Activated CD4-positive, alpha-beta T cell treated with anti-CD3 and anti-CD28 coated beads for 36 hours (primary cell): Measurements from ENCODE around the gene OAS3. TPM values are rescaled to one million over a fixed set of nuclear protein-coding genes. Genes with fewer than 3 reads are reported as not detected.
"Not testable (repeated sequence)": the region's sequence is repeated elsewhere in the genome, so short reads cannot be mapped to it uniquely, and the experiment has no call there.

Experiments used
- ATAC-seq: fragments of 200-7000 bp; cut with Tn5 transposase; one replicate; pipeline ENCODE4 v1.10.0; 2021; ENCODE audit warnings: mild to moderate bottlenecking, moderate library complexity
- CTCF ChIA-PET: fragments of 350-600 bp; sonication (Branson Sonifier 250); formaldehyde crosslinking; loops from one replicate; lab custom pipeline; 2021; ENCODE audit warnings: antibody characterized with exemption; lab: Charles Lee
- POLR2A ChIA-PET: fragments of 350-600 bp; sonication (Branson Sonifier 250); formaldehyde crosslinking; loops from one replicate; lab custom pipeline; 2021; ENCODE audit warnings: antibody characterized with exemption, inconsistent platforms; lab: Charles Lee
- DNase-seq: peaks from one replicate; pipeline ENCODE4 v3.0.0-alpha.2; 2020
- H3K27ac Mint-ChIP-seq: one replicate; pipeline ENCODE4 v1.8.0; 2021; ENCODE audit warnings: mixed read lengths
- H3K27me3 Mint-ChIP-seq: one replicate; pipeline ENCODE4 v1.8.0; 2021; ENCODE audit warnings: mixed read lengths
- H3K36me3 Mint-ChIP-seq: one replicate; pipeline ENCODE4 v1.8.0; 2021; ENCODE audit warnings: low read depth, mixed read lengths
- H3K4me1 Mint-ChIP-seq: one replicate; pipeline ENCODE4 v1.8.0; 2021; ENCODE audit warnings: mixed read lengths
- H3K4me3 Mint-ChIP-seq: one replicate; pipeline ENCODE4 v1.8.0; 2021; ENCODE audit warnings: mild to moderate bottlenecking, moderate library complexity, mixed read lengths
- H3K9me3 Mint-ChIP-seq: one replicate; pipeline ENCODE4 v1.8.0; 2021; ENCODE audit warnings: low read depth, mixed read lengths
- intact Hi-C, 2 experiments: fragments of 100-400 bp; cut with DNase I in 1 of 2; cut with micrococcal nuclease in 1 of 2; formaldehyde crosslinking; loops; one replicate each; pipeline versions ENCODE4 v1.14.2 to v1.15.1; 2022 to 2024; cut with DNase I, micrococcal nuclease
- total RNA-seq, 2 experiments: library from RNA; stranded (reverse); gene quantifications; one replicate each; pipeline ENCODE4 v1.2.3, GENCODE V29; 2021

The OAS3 gene
- total RNA-seq, 2 experiments from 2014 or later: 32.1 to 35.3 TPM

DNA sequence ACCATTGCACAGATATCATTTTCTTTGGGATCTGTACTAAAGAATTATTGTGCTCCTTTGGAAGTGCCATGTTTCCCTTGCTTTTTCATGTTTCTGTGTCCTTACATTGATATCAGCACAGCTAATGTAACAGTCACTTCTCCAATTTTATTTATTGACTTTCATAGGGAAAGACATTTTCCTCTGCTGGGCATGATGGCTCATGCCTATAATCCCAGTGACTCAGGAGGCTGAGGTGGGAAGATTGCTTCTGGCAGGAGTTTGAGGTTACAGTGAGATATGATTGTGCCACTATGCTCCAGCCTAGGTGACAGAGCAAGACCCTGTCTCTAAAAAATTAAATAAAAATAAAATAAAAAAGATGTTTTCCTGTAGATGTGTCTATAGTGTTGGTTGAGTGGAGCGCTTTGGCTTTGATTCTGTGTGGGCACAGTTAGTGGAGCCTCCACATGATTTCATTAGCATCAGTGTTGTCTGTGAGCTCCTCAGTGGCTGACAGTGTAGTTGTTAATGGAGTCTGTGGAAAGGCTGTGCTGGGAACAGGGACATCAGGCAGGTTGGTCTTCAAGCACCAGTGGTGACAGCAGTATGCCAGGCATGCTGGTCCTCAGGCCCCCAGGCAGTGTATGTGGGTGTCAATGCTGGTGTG lies 47.5 kb downstream of the OAS3 start:
- peak overlapping the region; percentile 52 for H3K27ac Mint-ChIP-seq
- CTCF ChIA-PET: interaction anchor here (2.1 kb wide), 1 partner anchor 7 kb away, joined by 14 read pairs; no protein-coding TSS in a partner anchor
- H3K9me3 Mint-ChIP-seq: peaks cover 29% of the 10 kb centered on the region
- peaks cover 94% of the 10 kb centered on the region for H3K36me3 Mint-ChIP-seq
- no peak overlapping the region for H3K4me3 Mint-ChIP-seq
- DNase-seq: no peak
- no peaks in the 10 kb centered on the region for H3K27me3 Mint-ChIP-seq
- intact Hi-C loops: loop anchor here in 1 of 2 experiments (2.0 kb wide), 1 partner anchor 349 kb away; the partner anchor contains the start of gene SLC8B1
- ATAC-seq: no peak
- POLR2A ChIA-PET: no interaction called here
- peaks cover 80% of the 10 kb centered on the region for H3K4me1 Mint-ChIP-seq

DNA sequence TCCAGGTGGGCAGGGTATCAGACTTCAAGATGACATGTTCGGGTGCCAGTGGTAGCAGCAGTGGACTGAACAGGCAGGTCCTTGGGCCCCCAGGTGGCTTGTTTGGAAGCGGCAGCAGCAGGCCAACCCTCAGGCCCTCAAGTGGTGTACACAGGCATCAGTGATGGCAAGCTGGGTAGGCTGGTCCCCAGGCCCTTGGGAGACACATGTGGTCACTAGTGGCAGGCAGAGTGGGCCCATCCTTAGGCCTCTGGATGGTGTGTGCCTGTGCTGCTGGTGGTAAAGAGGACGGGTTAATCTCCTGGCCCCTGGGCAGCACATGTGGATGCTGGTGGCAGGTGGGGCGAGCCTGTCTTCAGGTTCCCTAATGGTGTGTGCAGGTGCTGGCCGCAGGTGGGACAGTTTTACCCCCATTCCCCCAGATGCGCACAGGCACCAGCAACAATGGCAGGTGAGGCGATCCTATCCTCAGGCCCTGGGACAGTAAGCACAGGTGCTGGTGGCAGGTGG lies 48.1 kb downstream of the OAS3 start:
- CTCF ChIA-PET: no interaction called here
- intact Hi-C loops: no loop called here
- Mint-ChIP-seq H3K4me1 (peaks cover 74% of the 10 kb centered on the region), H3K27me3 (no peaks in the 10 kb centered on the region), H3K27ac (peak overlapping the region; percentile 49), H3K4me3 (no peak overlapping the region), H3K9me3 (peaks cover 29% of the 10 kb centered on the region), H3K36me3 (peaks cover 95% of the 10 kb centered on the region)
- ATAC-seq (no peak), DNase-seq (no peak)
- POLR2A ChIA-PET: no interaction called here

DNA sequence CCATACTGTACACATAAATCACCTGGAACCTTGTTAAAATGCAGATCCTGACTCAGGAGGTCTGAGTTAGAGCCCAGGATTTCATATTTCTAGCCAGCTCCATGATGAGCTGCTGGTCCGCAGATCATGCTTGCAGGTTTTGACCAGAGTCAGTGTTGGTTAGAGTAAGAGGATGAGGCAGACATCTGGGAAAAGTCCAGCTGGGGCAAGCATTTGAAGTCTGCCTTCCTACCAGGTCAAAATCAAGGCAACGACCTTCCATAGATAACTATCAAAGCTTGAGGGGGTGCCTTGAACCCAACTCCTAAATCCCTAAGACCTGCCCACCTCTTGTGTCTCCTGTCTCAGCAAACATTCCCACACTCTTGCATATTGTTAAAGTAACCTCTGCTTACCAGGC lies 49.3 kb downstream of the OAS3 start:
- Mint-ChIP-seq H3K4me3 (no peak overlapping the region), H3K36me3 (peaks cover 95% of the 10 kb centered on the region), H3K27ac (peak overlapping the region; percentile 84), H3K9me3 (peaks cover 20% of the 10 kb centered on the region), H3K4me1 (peaks cover 63% of the 10 kb centered on the region), H3K27me3 (no peaks in the 10 kb centered on the region)
- ChIA-PET CTCF (interaction anchor here (0.5 to 7.1 kb wide), 8 partner anchors 8 to 236 kb away, joined by 3 to 106 read pairs (median 3); partner anchors contain the start of gene OAS2), POLR2A (interaction anchor here (2.7 kb wide), 1 partner anchor 9 kb away, joined by 16 read pairs; the partner anchor contains the start of gene OAS2)
- no peak for DNase-seq
- ATAC-seq: no peak
- intact Hi-C loops: no loop called here

DNA sequence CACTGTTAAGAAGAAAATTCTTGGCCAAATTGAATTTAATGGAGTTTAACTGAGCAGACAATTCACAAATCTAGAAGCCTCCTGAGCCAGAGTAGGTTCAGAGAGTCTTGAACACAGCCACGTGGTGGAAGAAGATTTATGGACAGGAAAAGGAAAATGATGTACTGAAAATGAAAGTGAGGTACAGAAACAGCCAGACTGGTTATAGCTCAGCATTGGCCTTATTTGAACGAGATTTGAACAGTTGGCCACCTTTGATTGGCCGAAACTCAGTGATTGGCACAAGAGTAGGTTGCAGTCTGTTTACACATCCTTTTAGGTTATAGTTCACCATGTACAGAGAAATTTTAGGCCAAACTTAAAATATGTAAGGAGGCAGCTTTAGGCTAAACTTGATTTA lies 50.0 kb downstream of the OAS3 start:
- Mint-ChIP-seq H3K4me3 (no peak overlapping the region), H3K27me3 (no peaks in the 10 kb centered on the region), H3K4me1 (peaks cover 61% of the 10 kb centered on the region), H3K27ac (peak overlapping the region; percentile 84), H3K9me3 (peaks cover 20% of the 10 kb centered on the region), H3K36me3 (peaks cover 94% of the 10 kb centered on the region)
- ChIA-PET POLR2A (interaction anchor here (2.7 kb wide), 1 partner anchor 10 kb away, joined by 16 read pairs; the partner anchor contains the start of gene OAS2), CTCF (interaction anchor here (0.5 to 7.1 kb wide), 8 partner anchors 9 to 196 kb away, joined by 3 to 106 read pairs (median 4); partner anchors contain the start of gene OAS2)
- ATAC-seq: peak; percentile 72
- intact Hi-C loops: no loop called here
- peak; percentile 52 for DNase-seq

DNA sequence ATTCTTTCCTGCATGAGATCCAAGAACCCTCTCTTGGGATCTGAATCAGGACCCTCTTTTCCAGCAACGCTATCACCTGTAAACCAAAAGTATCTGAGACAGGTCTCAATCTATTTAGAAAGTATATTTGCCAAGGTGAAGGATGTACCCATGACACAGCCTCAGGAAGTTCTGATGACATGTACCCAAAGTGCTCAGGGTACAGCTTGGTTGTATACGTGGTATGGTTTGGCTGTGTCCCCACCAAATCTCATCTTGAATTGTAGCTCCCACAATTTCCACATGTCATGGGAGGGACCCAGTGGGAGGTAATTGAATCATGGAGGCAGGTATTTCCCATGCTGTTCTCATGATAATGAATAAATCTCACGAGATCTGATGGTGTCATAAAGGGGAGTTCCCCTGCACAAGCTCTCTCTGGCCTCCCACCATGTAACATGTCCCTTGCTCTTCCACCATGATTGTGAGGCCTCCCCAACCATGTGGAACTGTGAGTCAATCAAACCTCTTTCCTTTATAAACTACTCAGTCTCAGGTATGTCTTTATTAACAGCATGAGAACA lies 50.6 kb downstream of the OAS3 start:
- H3K4me3 Mint-ChIP-seq, H3K27me3 Mint-ChIP-seq, intact Hi-C loops: not testable (repeated sequence)
- Mint-ChIP-seq H3K9me3 (peaks cover 20% of the 10 kb centered on the region), H3K4me1 (peaks cover 57% of the 10 kb centered on the region), H3K36me3 (peaks cover 94% of the 10 kb centered on the region), H3K27ac (peak overlapping the region; percentile 84)
- ChIA-PET CTCF (interaction anchor here (0.7 to 7.1 kb wide), 6 partner anchors 10 to 185 kb away, joined by 3 to 106 read pairs (median 4); partner anchors contain the start of gene OAS2), POLR2A (interaction anchor here (2.7 kb wide), 1 partner anchor 10 kb away, joined by 16 read pairs; the partner anchor contains the start of gene OAS2)
- peak; percentile 42 for ATAC-seq
- DNase-seq: peak; percentile 27

DNA sequence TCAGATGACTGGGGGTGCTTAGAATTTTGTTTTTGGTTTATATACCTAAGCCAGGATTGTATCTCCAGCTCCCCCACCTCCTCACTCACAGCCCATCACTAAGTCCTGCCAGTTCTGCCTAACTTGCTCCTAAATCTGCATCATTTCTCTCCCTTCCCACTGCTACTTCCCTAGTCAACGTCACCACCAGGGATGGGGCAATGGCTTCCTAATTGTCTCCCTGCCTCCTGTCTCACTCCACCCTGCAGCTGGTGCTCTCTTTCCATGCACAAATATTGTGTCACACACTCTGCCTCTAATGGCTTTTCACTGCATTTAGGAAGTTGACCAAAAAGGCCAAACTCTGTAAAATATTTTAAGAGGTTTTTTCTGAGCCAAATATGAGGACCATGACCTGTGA lies 51.5 kb downstream of the OAS3 start:
- POLR2A ChIA-PET: no interaction called here

DNA sequence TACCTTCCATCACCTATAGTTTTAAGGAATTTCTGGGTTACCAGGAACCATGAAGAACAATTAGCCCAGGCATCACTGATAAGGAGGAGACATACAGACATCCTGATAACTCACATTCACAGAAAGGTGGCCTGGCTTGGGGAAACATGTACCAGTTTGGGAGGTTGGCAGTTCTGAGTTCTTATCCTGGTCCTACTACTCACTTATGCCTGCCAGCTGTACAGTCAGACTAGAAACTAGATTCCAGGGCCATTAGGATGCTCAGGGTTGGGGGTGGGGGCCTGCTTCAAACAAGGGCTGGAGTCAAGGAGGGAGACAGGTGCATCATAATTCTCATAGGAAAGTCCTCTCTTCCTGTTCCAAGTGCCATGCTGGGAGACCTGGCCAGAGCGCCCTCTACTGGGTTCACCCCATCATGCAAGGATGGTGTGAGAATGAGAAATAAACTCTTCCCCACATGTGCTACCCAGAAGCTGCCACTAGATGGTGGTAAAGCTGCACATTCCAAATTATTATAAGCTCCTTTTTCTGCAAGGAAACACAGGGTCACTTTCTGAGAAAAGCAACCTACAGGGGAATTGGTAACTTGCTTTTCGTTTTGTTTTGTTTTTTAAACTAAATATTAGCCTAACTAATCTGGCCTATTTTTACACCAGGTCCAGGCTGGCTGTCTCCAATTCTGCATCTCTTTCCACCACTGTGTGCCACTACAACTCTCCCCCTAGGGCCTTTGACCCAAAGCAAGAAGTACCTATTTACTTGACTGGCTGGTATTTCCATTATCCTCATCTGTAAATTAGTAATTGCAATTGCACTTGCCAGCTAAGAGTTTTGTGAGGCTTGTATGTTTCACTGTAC lies 54.5 kb downstream of the OAS3 start:
- Mint-ChIP-seq H3K9me3 (peaks cover 6% of the 10 kb centered on the region), H3K36me3 (peaks cover 90% of the 10 kb centered on the region), H3K27me3 (no peaks in the 10 kb centered on the region), H3K4me3 (no peak overlapping the region), H3K4me1 (peaks cover 23% of the 10 kb centered on the region), H3K27ac (no peak overlapping the region)
- ChIA-PET CTCF (interaction anchor here (0.6 to 7.1 kb wide), 52 partner anchors 8 to 506 kb away, joined by 3 to 106 read pairs (median 5); partner anchors contain the start of genes DDX54, OAS1, OAS2 and OAS3), POLR2A (interaction anchor here (1.3 kb wide), 1 partner anchor 14 kb away, joined by 4 read pairs; the partner anchor contains the start of gene OAS2)
- ATAC-seq (peak; percentile 63), DNase-seq (peak; percentile 82)
- intact Hi-C loops: loop anchor here (1.0 to 10.0 kb wide), 4 partner anchors 39 to 105 kb away; no protein-coding TSS in a partner anchor

More for the DNA sequence above, 51.5 kb downstream of the OAS3 start:
- H3K9me3 Mint-ChIP-seq: peaks cover 11% of the 10 kb centered on the region
- peaks cover 90% of the 10 kb centered on the region for H3K36me3 Mint-ChIP-seq
- H3K27ac Mint-ChIP-seq: peak overlapping the region; percentile 4
- CTCF ChIA-PET: interaction anchor here (1.0 to 7.1 kb wide), 5 partner anchors 11 to 184 kb away, joined by 3 to 106 read pairs (median 4); partner anchors contain the start of gene OAS2
- H3K4me3 Mint-ChIP-seq: no peak overlapping the region
- intact Hi-C loops: loop anchor here (5.0 to 10.0 kb wide), 3 partner anchors 88 to 107 kb away; no protein-coding TSS in a partner anchor
- no peak for ATAC-seq
- DNase-seq: no peak
- H3K4me1 Mint-ChIP-seq: peaks cover 48% of the 10 kb centered on the region
- no peaks in the 10 kb centered on the region for H3K27me3 Mint-ChIP-seq

DNA sequence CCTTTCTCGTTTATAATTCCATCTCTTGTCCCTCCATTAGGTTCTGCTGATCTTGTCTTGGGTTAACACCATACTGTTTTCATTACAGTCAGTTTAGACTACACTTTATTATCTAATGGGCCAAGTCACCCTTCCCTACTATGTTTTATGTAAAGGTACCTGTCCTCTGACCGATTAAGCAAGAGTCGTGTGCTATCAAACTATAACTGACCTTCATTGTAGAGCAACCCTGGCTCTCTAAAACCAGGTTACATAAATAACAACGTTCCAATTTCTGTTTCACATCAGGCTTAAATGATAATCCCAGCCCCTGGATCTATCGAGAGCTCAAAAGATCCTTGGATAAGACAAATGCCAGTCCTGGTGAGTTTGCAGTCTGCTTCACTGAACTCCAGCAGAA lies 56.7 kb downstream of the OAS3 start:
- no peak overlapping the region for H3K27ac Mint-ChIP-seq
- ATAC-seq: no peak

DNA sequence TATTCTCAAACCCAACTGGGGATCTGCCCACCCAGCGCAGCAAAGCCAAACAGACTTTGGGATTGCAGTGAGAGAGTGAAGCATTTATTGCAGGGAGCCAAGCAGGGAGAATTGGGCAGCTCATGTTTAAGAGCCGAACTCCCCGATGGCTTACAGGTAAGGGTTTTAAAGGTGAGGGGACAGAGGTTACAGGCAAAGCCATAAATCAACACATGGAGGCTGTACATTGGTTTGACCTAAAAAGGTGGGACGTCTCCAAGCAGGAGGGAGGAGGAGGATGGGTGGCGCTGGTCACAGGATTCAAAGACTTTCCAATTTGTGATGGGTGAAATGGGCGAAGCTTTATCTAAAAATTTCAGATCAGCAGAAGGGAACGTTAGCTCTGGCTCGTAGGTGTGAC lies 58.2 kb downstream of the OAS3 start:
- H3K9me3 Mint-ChIP-seq: peaks cover 4% of the 10 kb centered on the region
- peaks cover 7% of the 10 kb centered on the region for H3K4me1 Mint-ChIP-seq
- POLR2A ChIA-PET: no interaction called here
- H3K27ac Mint-ChIP-seq: no peak overlapping the region
- H3K27me3 Mint-ChIP-seq: no peaks in the 10 kb centered on the region
- no peak for DNase-seq
- intact Hi-C loops: loop anchor here in 1 of 2 experiments (10.0 kb wide), 1 partner anchor 98 kb away; no protein-coding TSS in a partner anchor
- H3K36me3 Mint-ChIP-seq: peaks cover 89% of the 10 kb centered on the region
- H3K4me3 Mint-ChIP-seq: no peak overlapping the region
- CTCF ChIA-PET: no interaction called here
- no peak for ATAC-seq

More for the DNA sequence above, 56.7 kb downstream of the OAS3 start:
- POLR2A ChIA-PET: no interaction called here
- DNase-seq: no peak
- H3K4me1 Mint-ChIP-seq: peaks cover 7% of the 10 kb centered on the region
- peaks cover 89% of the 10 kb centered on the region for H3K36me3 Mint-ChIP-seq
- H3K4me3 Mint-ChIP-seq: no peak overlapping the region
- H3K9me3 Mint-ChIP-seq: peaks cover 4% of the 10 kb centered on the region
- no peaks in the 10 kb centered on the region for H3K27me3 Mint-ChIP-seq
- CTCF ChIA-PET: no interaction called here
- intact Hi-C loops: loop anchor here in 1 of 2 experiments (10.0 kb wide), 1 partner anchor 100 kb away; no protein-coding TSS in a partner anchor

DNA sequence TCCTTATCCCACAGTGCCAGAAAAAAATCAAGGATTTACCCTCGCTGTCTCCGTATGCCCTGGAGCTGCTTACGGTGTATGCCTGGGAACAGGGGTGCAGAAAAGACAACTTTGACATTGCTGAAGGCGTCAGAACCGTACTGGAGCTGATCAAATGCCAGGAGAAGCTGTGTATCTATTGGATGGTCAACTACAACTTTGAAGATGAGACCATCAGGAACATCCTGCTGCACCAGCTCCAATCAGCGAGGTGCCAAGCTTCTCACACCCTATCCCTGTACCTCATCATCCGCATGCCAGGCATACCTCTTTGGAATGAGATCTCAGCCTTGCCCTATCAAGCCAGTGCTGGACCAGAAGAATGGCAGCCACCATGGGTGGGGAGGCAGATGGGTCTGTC lies 59.2 kb downstream of the OAS3 start:
- H3K36me3 Mint-ChIP-seq: peaks cover 84% of the 10 kb centered on the region
- CTCF ChIA-PET: interaction anchor here (0.6 to 1.2 kb wide), 2 partner anchors 66 to 1986 kb away, joined by 3 to 4 read pairs; no protein-coding TSS in a partner anchor
- no peaks in the 10 kb centered on the region for H3K27me3 Mint-ChIP-seq
- intact Hi-C loops: loop anchor here in 1 of 2 experiments (10.0 kb wide), 1 partner anchor 97 kb away; no protein-coding TSS in a partner anchor
- no peak overlapping the region for H3K4me3 Mint-ChIP-seq
- peaks cover 4% of the 10 kb centered on the region for H3K9me3 Mint-ChIP-seq
- H3K4me1 Mint-ChIP-seq: peaks cover 6% of the 10 kb centered on the region
- POLR2A ChIA-PET: no interaction called here
- DNase-seq (no peak), ATAC-seq (no peak)
- H3K27ac Mint-ChIP-seq: no peak overlapping the region
